PC-3 (cell line): ENCODE results near the gene MPV17L2.

ENCODE experiments used
- CTCF ChIP-seq: fragments of 300-600 bp; sonication (generic); conservative IDR thresholded peaks from 2 replicates; pipeline ENCODE4 v1.5.1; 2017; ENCODE audit warnings: antibody characterized with exemption, low read depth, mild to moderate bottlenecking, low read length
- EZH2 ChIP-seq: fragments of 300-600 bp; sonication (generic); IDR thresholded peaks from one replicate; pipeline ENCODE4 v1.6.1; 2017; ENCODE audit warnings: antibody characterized with exemption, mild to moderate bottlenecking, low read length; ENCODE audit not compliant: unreplicated experiment
- EZH2phosphoT487 ChIP-seq: fragments of 300-600 bp; sonication (generic); IDR thresholded peaks from 2 replicates; pipeline ENCODE4 v1.6.1; 2018; ENCODE audit warnings: mild to moderate bottlenecking, antibody characterized with exemption, low read length, borderline replicate concordance

- TF ChIP-seq CTCF (no peak), EZH2 (no peak), EZH2phosphoT487 (no peak)
These were observed 21.3 kb upstream of the MPV17L2 start for GRCh38 chr19:18171605-18172327.
